Measurements from ENCODE around the gene CEP20.

- no peak for TF ChIP-seq CTCF (conservative IDR thresholded peaks at IDR 0.05; ENCODE audit: low read length)
- TF ChIP-seq EZH2phosphoT487 (IDR thresholded peaks at IDR 0.05; ENCODE audit: borderline replicate concordance) = no peak
Observed at GRCh38 chr16:15817446-15817845, 71.0 kb downstream of the CEP20 start.

All from Loucy (cell line).